NCI-H69 (cell line): ENCODE data around the gene SYVN1.

Source experiments
- DNase-seq: peaks from one replicate; lab custom pipeline; 2025; lab: John Stamatoyannopoulos, UW

The SYVN1 gene

DNA sequence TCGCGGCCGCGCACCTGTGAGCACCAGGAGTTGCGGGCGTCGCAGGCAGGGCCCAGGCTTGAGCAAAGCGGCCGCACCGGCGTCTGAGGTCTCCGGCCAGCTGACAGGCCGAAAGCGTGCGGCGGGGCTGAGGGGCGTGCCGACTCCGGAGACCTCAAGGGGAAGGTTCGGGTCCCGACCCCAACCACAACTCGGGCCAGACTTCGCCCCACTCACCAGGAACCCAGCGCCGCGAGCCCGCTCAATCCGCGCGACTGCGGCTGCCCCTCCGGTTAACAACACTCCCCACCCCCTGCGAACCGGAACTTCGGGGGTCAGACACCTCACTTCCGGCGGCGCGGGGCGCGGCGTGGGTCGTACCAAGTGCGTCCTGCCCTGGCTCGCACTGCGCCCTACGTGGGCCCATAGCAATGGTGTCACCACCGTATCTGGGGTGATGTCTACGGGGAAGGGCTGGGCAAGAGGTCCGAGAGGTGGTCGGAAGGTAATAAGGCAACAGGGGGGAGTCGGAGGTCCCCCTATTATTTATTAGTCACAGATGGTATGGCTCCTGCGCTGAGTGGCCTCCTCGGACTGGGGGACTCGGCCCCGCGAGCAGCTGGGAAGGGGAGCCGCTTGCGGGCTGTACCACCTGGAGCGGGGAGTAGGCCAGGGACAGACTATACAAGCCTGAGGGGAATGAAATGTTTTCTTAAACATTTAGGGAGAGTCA lies at the start of gene SYVN1:
Gene SYVN1, minus strand, starts transcription at position 280 of the 712 bp plus-strand sequence. CDS start 918 bp downstream, outside the sequence.
- peak; percentile 96 for DNase-seq

DNA sequence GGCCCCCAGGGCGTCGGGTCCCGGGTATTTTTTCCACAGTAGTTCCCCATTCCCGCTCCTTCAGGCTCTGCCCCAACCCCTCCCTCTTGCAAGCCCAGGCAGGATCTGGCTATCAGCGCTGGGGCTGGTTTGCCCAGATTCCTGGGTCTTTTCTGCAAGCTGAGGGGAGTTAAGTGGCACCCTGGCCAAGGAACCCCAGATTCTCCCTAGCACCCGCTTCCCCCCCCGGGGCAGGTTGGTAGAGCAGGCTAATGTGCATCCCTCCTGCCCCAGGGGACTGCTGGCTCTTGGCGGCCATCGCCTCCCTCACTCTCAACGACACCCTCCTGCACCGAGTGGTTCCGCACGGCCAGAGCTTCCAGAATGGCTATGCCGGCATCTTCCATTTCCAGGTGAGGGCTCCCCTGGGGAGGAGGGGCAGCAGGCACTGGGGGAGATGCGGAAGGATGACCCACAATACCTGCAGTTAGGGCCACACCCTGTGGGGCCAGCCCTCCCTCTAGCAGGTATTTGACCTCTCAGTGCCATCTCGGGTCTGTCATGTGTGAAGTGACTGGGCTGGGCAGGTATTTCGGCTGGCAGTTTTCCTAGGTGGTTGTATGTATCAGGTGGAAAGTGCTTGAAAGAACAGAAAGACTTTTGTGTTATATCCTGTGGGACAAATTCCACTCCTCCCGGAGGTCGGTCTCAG lies 49.0 kb upstream of the SYVN1 start:
- peak; percentile 19 for DNase-seq

DNA sequence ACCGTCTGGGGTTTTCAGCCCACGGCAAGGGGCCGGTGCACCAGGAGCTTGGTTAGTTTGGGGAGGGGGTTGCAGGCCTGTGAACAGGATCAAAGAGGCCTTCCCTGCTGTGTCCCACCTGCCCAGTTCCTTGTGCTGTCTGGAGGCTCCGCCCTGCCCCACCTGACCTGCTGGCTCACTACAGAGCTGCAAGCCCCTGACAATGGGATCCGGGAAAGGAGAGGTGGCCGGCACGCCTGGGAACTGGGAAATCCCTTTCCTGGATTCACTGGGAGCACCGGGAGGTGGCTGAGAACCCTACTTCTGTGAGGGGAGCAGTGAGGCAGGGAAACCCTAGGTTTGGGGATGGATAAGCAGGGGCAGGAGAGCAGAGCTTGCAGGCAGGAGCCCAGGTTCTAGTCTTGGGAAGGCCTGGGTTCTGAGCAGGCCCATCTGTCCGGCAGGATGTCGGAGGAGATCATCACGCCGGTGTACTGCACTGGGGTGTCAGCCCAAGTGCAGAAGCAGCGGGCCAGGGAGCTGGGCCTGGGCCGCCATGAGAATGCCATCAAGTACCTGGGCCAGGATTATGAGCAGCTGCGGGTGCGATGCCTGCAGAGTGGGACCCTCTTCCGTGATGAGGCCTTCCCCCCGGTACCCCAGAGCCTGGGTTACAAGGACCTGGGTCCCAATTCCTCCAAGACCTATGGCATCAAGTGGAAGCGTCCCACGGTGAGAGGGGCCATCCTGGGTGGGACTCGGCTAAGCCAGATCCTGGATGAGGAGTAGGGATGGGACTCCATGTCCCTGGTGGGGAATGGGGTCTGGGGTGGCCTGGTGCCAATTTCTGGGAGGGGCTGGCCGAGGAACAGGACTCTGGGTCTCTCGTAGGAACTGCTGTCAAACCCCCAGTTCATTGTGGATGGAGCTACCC lies 48.2 kb upstream of the SYVN1 start:
- peak; percentile 83 for DNase-seq

DNA sequence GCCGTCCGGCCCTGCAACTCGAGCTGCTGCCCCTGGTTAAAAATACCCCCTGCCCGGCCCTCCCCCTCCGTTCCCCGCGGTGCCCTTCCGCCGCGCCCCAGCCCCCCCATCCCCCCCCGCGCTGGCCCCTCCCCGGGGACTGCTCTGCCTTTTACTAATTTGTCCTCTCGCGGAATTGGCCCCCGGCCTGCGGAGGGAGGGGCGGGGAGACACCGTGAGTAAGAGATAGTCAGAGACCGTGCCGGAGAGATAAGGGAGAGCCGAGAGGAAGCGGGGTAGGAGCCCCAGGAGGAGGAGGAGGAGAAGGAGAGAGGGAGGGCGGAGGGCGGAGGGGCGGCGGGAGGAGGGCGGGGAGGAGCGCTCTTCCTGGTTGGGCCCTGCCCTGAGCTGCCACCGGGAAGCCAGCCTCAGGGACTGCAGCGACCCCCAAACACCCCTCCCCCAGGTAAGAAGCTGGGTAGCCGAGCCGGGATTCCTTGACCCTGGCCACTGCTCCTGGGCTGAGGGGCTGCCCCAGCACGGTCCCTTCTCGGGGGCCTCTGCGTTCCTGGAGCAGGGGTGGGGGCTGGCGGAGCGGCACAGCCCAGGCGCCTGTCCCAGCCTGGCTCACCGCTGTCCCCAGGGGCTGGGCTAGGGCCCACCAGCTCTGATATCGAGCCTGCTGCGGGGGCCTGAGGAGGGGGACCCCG lies 47.4 kb upstream of the SYVN1 start, which contains the start of gene CAPN1:
Gene CAPN1, plus strand, starts transcription at position 360 of the 689 bp plus-strand sequence. CDS start 774 bp downstream, outside the sequence.
- peak; percentile 94 for DNase-seq

DNA sequence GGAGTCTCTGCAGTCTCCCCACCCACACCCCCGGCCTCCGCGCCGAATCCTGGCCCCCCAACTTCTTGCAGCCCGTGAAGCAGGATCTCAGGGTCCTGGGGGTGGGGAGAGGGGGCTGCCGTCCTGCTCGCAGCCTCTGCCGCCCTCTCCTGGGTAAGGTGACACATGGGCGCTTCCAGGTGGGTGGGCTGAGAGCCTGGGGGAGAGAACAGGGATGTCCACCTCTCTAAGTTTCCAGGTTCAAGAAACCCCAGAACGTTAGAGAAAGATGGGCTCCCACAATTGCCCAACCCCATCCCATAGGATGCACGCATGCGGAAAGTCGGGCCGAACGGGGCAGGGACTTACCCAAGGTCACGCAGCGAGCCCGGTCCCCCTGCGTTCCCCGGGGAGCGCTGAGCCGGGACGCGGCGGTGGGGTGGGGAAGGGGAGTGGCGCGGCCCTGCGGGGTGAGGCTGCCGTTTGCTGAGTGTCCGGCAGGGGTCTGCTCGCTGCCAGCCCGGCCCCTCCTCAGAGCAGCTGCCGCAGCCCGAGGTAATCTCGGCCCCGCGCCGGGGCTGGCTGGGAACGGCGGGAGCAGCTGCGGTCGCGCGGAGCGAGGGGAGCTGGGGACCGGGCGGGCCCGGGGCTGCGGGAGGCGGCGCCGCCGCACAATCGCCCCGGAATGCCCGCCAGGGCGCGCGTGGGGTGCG lies 46.7 kb upstream of the SYVN1 start:
- DNase-seq, result peak; percentile 86

DNA sequence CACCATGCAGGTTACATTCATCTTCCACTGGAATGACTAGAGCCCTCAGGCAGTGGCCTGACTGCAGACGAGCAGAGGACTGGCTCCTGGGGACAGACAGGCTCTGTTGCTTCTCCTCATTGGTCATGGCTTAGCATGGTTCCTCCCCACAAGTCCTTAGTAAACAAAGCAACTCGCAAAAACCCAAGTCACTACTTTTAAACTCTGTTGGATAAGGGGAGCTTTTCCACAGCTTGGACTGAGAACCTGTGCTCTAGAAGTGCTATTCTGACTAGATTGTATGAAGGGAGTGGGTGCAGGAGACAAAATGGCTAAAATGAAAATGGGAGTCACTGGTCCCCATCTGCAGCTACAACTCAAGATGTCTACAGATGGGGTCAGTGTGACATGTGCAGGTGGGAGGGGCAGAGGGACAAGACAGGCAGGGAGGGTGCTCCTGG lies 40.3 kb upstream of the SYVN1 start:
- peak; percentile 6 for DNase-seq

DNA sequence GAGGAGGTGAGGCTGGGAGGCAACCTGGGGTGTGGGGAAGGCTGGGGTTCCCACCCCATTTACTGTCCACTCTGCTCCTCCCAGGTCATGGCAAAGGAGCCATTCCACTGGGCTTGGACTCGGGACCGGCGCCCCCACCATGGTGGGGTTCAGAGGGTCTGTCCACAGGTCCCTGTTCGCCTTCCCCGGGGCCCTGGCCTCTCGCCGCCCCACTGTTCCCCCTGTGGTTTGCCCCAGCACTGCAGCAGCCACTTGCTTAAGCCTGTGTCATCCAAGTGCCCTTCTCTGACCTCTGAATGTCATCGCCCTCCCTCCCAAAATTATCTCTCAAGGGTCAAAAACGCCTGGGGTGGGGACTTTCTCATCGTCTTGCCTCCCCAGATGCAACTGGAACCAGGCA lies 38.3 kb upstream of the SYVN1 start:
- no peak for DNase-seq

DNA sequence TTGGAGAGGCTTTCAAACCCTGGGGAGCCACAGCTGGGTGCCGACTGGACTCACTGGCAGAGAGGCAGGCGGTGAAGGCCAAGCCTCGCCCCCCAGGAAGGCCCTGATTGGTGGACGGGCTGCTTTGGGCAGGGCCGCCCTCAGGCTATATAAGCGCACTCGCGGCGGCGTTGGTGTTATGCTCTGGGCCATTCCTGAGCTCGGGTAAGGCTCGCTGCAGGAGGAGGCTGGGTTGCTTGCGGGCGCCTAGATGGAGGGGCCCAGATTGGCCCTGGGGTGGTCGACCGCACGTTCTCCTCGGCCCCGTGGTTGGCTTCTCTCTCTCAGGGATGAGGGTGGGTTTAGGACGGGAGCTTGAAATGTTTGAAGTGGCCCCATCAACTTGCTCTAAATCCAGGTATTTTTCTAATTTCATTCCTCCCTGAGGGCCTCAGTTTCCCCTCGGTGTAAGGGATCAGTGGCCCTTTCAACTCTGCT lies 35.8 kb upstream of the SYVN1 start, which contains the start of gene SPDYC:
Gene SPDYC, plus strand, starts transcription at position 176 of the 477 bp plus-strand sequence. CDS start 1,125 bp downstream, outside the sequence.
- peak; percentile 51 for DNase-seq

DNA sequence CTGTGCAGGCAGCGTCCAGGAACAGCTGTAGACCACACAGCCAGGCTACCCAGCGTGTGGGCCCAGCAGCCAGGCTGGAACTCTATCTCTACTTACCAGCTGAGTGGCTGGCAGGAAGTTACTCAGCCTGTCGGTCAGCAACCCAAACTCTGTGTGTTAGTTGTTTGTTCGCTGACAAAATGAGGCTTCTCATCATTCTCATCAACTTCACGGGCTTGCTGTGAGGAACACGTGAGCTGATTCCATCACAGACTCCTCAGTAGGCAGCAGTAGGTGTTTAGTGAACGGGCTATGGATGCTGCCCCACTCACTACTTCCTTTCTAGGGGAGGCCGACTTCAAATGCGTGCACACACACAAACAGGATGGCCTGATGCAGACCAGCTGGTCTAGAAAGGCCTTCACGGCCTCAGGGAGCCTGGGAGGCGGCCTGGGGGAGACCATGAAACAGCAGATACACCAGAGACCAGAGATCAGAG lies 34.9 kb upstream of the SYVN1 start:
- no peak for DNase-seq

DNA sequence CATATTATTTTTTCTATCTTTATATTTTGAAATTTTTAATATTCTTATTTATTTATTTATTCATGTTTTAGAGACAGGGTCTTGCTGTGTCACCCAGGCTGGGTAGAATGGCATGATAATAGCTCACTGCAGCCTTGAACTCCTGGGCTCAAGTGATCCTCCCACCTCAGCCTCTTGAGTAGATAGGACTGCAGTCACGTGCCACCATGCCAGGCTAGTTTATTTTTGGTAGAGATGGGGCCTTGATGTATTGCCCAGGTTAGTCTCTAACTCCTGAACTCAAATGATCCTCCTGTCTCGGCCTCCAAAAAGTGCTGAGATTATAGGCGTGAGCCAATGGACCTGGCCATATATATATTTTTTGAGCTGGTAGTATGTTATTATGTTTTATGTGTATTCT lies 33.3 kb upstream of the SYVN1 start:
- DNase-seq, result no peak

DNA sequence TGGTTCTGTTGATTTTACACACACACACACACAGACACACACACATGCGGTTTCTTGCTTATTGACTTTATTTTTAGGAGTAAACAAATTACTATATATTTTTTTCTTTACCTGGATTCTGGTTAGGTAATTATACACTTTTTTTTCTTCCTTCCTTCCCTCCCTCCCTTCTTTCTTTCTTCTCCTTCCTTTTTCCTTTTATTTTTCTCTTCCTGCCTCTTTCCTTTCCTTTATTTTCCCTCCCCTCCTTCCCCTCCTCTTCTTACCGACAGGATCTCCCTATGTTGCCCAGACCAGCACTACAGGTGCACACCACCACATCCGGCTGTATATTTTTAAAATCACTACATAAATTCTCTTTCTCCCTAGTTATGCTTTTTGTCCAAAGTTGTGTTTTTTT lies 32.6 kb upstream of the SYVN1 start:
- DNase-seq, result no peak

DNA sequence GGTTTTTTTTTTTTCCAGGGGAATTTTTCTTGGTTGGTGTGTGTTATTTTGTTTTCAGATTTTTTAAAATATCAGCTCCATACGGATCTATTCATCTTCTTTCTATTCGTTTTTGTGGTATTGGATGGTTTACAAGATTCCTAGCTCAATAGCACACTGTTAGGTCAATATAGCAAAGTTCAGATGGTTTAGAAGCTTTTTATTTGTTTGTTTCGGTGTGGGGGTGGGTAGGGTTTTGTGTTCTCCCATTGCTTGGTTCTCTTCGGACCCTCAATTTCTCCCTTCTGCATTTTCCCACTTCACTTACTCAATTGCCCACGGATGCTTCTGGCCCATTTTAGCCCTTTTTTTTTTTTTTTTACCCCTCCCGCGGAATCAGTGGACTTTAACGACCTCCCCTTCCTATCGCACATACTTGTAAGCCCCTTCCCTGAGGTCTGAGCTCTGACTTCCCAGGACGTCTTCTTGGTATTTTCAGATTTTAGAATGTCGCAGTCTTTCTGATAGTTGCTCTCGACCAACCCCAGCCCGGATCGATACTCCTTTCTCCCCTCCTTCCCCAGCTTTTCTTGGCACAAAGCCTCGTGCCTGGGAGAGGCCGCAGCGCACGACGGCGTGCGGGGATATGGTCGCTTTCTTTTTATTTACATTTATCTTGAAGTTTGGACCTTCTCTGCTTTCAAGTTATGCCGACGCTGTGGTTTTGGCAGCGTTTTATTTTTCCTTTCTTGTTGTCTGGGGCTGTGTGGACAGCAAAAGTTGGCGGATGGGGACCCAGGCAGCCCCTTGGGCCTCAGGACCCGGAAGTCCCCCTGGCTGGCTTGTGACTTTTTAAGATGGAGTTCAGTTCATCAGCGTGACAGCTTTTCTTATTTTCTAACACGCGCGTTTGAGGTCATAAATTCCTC lies 31.3 kb upstream of the SYVN1 start:
- DNase-seq, result no peak

DNA sequence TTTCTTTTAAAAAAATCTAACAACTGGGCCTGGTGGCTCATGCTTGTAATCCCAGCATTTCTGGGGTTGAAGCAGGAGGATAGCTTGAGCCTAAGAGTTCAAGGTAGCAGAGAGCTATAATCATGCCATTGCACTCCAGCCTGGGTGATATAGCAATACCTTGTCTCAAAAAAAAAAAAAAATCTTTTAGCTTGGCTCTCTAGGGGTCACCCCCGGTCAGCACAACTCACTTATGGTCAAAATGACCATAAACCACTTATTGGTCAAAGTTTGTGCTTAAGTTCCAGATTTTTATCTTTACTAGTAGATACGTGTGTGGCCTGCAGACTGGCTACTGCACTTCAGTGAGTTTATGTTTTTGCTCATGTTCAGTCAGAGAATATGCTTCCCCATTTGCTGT lies 29.4 kb upstream of the SYVN1 start:
- DNase-seq, result no peak

DNA sequence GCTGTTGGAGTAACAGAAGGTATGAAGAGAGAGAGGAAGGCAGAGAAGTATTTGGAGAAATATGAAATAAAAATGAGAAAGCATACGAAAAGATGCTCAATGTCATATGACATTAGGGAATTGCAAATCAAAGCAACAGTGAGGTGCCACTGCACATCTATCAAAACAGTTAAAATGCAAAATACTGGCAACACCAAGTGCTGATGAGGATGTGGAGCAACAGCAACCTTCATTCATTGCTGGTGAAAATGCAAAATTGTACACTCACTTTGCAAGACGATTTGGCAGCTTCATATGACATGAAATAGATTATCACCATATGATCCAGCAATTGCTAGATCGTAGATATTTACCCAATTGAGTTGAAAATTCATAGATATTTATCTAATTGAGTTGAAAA lies 26.3 kb upstream of the SYVN1 start:
- DNase-seq, result no peak

DNA sequence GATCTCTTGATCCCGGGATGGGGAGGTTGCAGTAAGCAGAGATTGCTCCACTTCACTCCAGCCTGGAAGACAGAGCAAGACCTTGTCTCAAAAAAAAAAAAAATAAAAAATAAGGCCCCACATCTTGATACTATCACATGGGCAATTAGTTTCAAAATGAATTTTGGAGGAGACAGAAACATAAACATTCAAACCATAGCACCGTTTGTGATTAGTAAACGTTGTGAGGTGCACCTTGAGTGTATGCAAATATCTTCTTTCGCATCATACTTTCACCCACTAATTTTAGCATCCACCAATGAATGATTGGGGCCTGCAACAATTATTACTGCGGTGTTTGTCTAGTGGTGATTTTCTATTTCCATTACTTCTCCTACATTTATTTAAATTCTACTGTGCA lies 24.7 kb upstream of the SYVN1 start:
- DNase-seq, result no peak

DNA sequence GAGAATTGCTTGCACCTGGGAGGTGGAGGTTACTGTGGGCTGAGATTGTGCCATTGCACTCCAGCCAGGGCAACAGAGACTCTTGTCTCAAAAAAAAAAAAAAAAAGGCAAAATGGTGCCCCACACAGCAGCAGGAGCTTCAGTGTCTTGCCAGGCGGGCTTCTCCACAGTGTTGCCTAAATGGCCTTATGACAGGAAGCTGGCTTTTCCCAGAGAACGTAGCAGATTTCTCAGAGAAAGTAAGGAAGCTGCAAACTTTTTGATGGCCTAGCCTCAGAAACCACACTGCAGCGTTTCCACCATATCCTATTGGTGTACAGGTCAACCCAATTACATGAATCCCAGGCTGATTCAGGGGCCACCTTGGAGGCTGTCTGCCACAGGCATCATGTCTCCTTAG lies 23.0 kb upstream of the SYVN1 start:
- no peak for DNase-seq

DNA sequence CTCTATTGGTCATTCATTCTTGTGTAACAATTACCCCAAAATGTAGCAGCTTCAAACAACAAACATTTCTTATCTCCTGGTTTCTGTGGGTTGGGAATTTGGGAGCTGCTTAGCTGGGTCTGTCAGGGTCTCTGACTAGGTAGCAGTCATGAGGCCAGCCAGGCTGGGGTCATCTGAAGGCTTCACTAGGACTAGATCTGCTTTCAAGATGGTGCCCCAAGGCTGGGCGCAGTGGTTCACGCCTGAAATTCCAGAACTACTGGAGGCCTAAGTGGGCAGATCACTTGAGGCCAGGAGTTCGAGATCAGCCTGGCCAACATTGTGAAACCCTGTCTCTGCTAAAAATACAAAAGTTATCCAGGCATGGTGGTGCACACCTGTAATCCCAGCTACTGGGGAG lies 22.6 kb upstream of the SYVN1 start:
- no peak for DNase-seq

DNA sequence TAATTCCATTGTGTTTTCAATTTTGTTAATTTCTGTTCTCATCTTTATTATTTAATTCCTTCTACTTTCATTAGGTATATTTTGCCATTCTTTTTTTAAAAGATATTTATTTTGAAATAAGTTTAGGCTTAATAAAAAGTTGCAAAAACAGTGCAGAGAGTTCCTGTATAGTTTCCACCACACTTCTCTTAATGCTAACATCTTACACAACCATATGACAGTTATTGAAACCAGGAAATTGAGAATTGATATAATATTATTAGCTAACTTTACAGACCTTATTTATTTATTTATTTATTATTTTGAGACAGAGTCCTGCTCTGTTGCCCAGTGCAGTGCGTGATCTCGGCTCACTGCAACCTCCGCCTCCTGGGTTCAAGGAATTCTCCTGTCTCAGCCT lies 21.9 kb upstream of the SYVN1 start:
- no peak for DNase-seq

DNA sequence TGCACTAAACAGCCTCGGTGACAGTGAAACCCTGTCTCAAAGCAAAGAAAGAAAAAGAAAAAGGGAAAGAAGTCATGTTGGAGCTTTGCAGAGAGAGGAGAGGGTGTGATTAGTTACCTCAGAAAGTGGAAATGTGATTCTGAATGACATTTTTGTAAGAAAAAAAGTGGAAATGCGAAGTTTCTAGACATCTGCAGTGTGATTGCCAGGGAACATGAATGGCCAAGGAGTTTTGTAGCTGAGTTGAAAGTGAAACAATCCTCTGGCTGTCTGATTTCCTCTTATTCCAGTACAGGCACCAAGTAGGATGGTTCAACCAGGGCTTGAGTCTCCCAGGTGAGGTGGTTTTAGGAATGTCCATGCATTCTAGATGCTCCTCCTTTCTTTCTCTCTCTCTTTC lies 17.8 kb upstream of the SYVN1 start:
- no peak for DNase-seq
